Neural cell (in vitro differentiated cells): ENCODE results near the gene SPRR2F. TPM values are rescaled to one million over a fixed set of nuclear protein-coding genes. Genes with fewer than 3 reads are reported as not detected.
"Not testable (repeated sequence)": the region's sequence is repeated elsewhere in the genome, so short reads cannot be mapped to it uniquely, and the experiment has no call there.

Experiments used
- H2AFZ ChIP-seq: fragments of 200-600, 300-800 bp; sonication (generic), shearing (Covaris generic); 2 replicates; pipeline ENCODE4 v1.6.0; 2014; ENCODE audit warnings: low read depth, mild to moderate bottlenecking, antibody characterized with exemption, low read length, moderate library complexity
- H3F3A ChIP-seq: fragments of 200-600 bp; shearing (Covaris generic); 2 replicates; pipeline ENCODE4 v1.6.1; 2016; ENCODE audit warnings: mild to moderate bottlenecking, moderate library complexity, mixed read lengths, antibody characterized with exemption, low read length; ENCODE audit not compliant: insufficient read depth, poor library complexity, severe bottlenecking
- H3K27ac ChIP-seq: fragments of 200-600, 300-800 bp; sonication (generic), shearing (Covaris generic); 2 replicates; pipeline ENCODE4 v1.5.1; 2014; ENCODE audit warnings: mild to moderate bottlenecking, low read length, moderate library complexity
- H3K27me3 ChIP-seq: fragments of 300-800, 200-600 bp; sonication (generic), shearing (Covaris generic); 2 replicates; pipeline ENCODE4 v1.6.0; 2014; ENCODE audit warnings: mild to moderate bottlenecking, low read depth, low read length, moderate library complexity; ENCODE audit not compliant: insufficient read depth
- H3K36me3 ChIP-seq: fragments of 300-800, 200-600 bp; sonication (generic), shearing (Covaris generic); 2 replicates; pipeline ENCODE4 v1.5.1; 2014; ENCODE audit warnings: mild to moderate bottlenecking, antibody characterized with exemption, low read length, moderate library complexity; ENCODE audit not compliant: insufficient read depth
- H3K4me2 ChIP-seq: fragments of 300-800, 200-600 bp; sonication (generic), shearing (Covaris generic); 2 replicates; pipeline ENCODE4 v1.6.0; 2014; ENCODE audit warnings: mild to moderate bottlenecking, low read length
- H3K4me3 ChIP-seq: fragments of 300-800, 200-600 bp; sonication (generic), shearing (Covaris generic); 2 replicates; pipeline ENCODE4 v1.5.1; 2014; ENCODE audit warnings: mild to moderate bottlenecking, low read length, moderate library complexity
- H3K79me2 ChIP-seq: fragments of 200-600 bp; shearing (Covaris generic); replicated peaks from 2 replicates; pipeline ENCODE4 v1.6.0; 2014; ENCODE audit warnings: mild to moderate bottlenecking, low read length, moderate library complexity; ENCODE audit not compliant: insufficient read depth
- H3K9ac ChIP-seq: fragments of 300-800, 200-600 bp; sonication (generic), shearing (Covaris generic); 2 replicates; pipeline ENCODE4 v1.6.1; 2016; ENCODE audit warnings: mild to moderate bottlenecking, low read length, mixed read lengths
- H3K9me2 ChIP-seq: fragments of 200-600 bp; shearing (Covaris generic); 2 replicates; pipeline ENCODE4 v1.6.1; 2016; ENCODE audit warnings: mild to moderate bottlenecking, low read length, mixed read lengths; ENCODE audit not compliant: insufficient read depth
- H3K9me3 ChIP-seq: fragments of 200-600, 300-800 bp; sonication (generic), shearing (Covaris generic); 2 replicates; pipeline ENCODE4 v1.6.1; 2016; ENCODE audit warnings: mild to moderate bottlenecking, mixed run types, low read length, moderate library complexity, mixed read lengths
- H4K20me1 ChIP-seq: fragments of 200-600 bp; shearing (Covaris generic); 2 replicates; pipeline ENCODE4 v1.6.1; 2016; ENCODE audit warnings: mild to moderate bottlenecking, mixed run types; ENCODE audit not compliant: insufficient read depth
- CTCF ChIP-seq: fragments of 450-650 bp; IDR thresholded peaks from 2 replicates; pipeline ENCODE4 v1.5.1; 2014; ENCODE audit warnings: antibody characterized with exemption, mild to moderate bottlenecking, moderate library complexity; ENCODE audit not compliant: poor library complexity, severe bottlenecking
- EP300 ChIP-seq: fragments of 450-650 bp; conservative IDR thresholded peaks from 2 replicates; pipeline ENCODE4 v1.6.1; 2014; ENCODE audit warnings: antibody characterized with exemption, mild to moderate bottlenecking, moderate library complexity; ENCODE audit not compliant: poor library complexity, severe bottlenecking
- EZH2 ChIP-seq: fragments of 200-600, 300-800 bp; shearing (Covaris generic), sonication (generic); IDR thresholded peaks from 2 replicates; pipeline ENCODE4 v1.6.1; 2014; ENCODE audit warnings: antibody characterized with exemption, low read length, borderline replicate concordance, mild to moderate bottlenecking; ENCODE audit not compliant: insufficient read depth, poor library complexity, severe bottlenecking
- MXI1 ChIP-seq: fragments of 450-650 bp; conservative IDR thresholded peaks from 2 replicates; pipeline ENCODE4 v1.6.1; 2014; ENCODE audit warnings: antibody characterized with exemption, mild to moderate bottlenecking; ENCODE audit not compliant: poor library complexity, severe bottlenecking
- POLR2AphosphoS5 ChIP-seq: IDR thresholded peaks from 2 replicates; pipeline ENCODE4 v1.6.1; 2012
- RAD21 ChIP-seq: fragments of 450-650 bp; conservative IDR thresholded peaks from 2 replicates; pipeline ENCODE4 v1.6.1; 2014; ENCODE audit warnings: antibody characterized with exemption, mild to moderate bottlenecking, moderate library complexity
- REST ChIP-seq: IDR thresholded peaks from 2 replicates; pipeline ENCODE4 v1.6.1; 2012; ENCODE audit warnings: borderline replicate concordance
- SMC3 ChIP-seq: fragments of 450-650 bp; conservative IDR thresholded peaks from 2 replicates; pipeline ENCODE4 v1.6.1; 2014; ENCODE audit warnings: antibody characterized with exemption, mild to moderate bottlenecking, moderate library complexity; ENCODE audit not compliant: poor library complexity
- TAF1 ChIP-seq: IDR thresholded peaks from 2 replicates; pipeline ENCODE4 v1.6.1; 2012; ENCODE audit warnings: low read depth
- polyA plus RNA-seq: library from polyadenylated mRNA; depleted of rRNA; stranded (reverse); fragments of >200 nt; gene quantifications from 2 replicates; pipeline ENCODE4 v1.2.3, GENCODE V29; 2014

Gene SPRR2F
- polyA plus RNA-seq, 1 donor from 2014 or later, result not detected

GRCh38 chr1:153119491-153119971 lies 6.2 kb upstream of the SPRR2F start:
- H3K4me2 ChIP-seq, result no peak overlapping the region
- TF ChIP-seq SMC3, result no peak
- no peak for TF ChIP-seq REST
- no peak for TF ChIP-seq MXI1
- TF ChIP-seq EZH2, result no peak
- TF ChIP-seq TAF1, result no peak
- TF ChIP-seq POLR2AphosphoS5, result no peak
- H3K9me3 ChIP-seq, result no peaks in the 10 kb centered on the region
- H3K4me3 ChIP-seq, result no peak overlapping the region
- H2AFZ ChIP-seq, result no peak overlapping the region
- no peak overlapping the region for H3K9ac ChIP-seq
- no peaks in the 10 kb centered on the region for H3K79me2 ChIP-seq
- no peak overlapping the region for H3K27ac ChIP-seq
- H3K36me3 ChIP-seq, result no peaks in the 10 kb centered on the region
- no peaks in the 10 kb centered on the region for H3K27me3 ChIP-seq
- no peaks in the 10 kb centered on the region for H3F3A ChIP-seq
- H4K20me1 ChIP-seq, result no peaks in the 10 kb centered on the region
- H3K9me2 ChIP-seq, result no peaks in the 10 kb centered on the region

GRCh38 chr1:153115264-153115663 lies 1.9 kb upstream of the SPRR2F start:
- not testable (repeated sequence) for H3K4me2 ChIP-seq, H3K36me3 ChIP-seq, H2AFZ ChIP-seq, H3K79me2 ChIP-seq, H3K9ac ChIP-seq, H3K4me3 ChIP-seq, H3K27ac ChIP-seq, H3F3A ChIP-seq, H4K20me1 ChIP-seq, H3K9me3 ChIP-seq, H3K9me2 ChIP-seq, H3K27me3 ChIP-seq

GRCh38 chr1:153112454-153112853 lies 862 bp downstream of the SPRR2F start:
- not testable (repeated sequence) for H3K9me2 ChIP-seq, H3K9ac ChIP-seq, H3K27me3 ChIP-seq, H2AFZ ChIP-seq, H3K4me2 ChIP-seq, H3K27ac ChIP-seq, H4K20me1 ChIP-seq, H3F3A ChIP-seq, H3K9me3 ChIP-seq, H3K4me3 ChIP-seq, H3K79me2 ChIP-seq, H3K36me3 ChIP-seq

GRCh38 chr1:153100245-153100644 lies 13.1 kb downstream of the SPRR2F start:
- H3K27me3 ChIP-seq, result no peaks in the 10 kb centered on the region
- H2AFZ ChIP-seq, result no peak overlapping the region
- no peak overlapping the region for H3K27ac ChIP-seq
- H4K20me1 ChIP-seq, result no peaks in the 10 kb centered on the region
- no peaks in the 10 kb centered on the region for H3K36me3 ChIP-seq
- no peak overlapping the region for H3K4me3 ChIP-seq
- H3K9me3 ChIP-seq, result no peaks in the 10 kb centered on the region
- H3F3A ChIP-seq, result no peaks in the 10 kb centered on the region
- no peak overlapping the region for H3K9ac ChIP-seq
- no peak overlapping the region for H3K4me2 ChIP-seq
- no peaks in the 10 kb centered on the region for H3K79me2 ChIP-seq
- no peak for TF ChIP-seq TAF1
- no peak for TF ChIP-seq SMC3
- no peak for TF ChIP-seq REST
- TF ChIP-seq MXI1, result no peak
- no peak for TF ChIP-seq CTCF
- no peak for TF ChIP-seq EZH2
- TF ChIP-seq RAD21, result no peak
- TF ChIP-seq POLR2AphosphoS5, result no peak
- TF ChIP-seq EP300, result no peak
- no peaks in the 10 kb centered on the region for H3K9me2 ChIP-seq
